ENCODE data around the gene RAET1L. TPM values are rescaled to one million over a fixed set of nuclear protein-coding genes. Genes with fewer than 3 reads are reported as not detected.

The RAET1L gene
- total and polyA plus RNA-seq, 9 of the 15 experiments (the other 6 are each of a cell fraction or from before 2014, with no cell fraction given) = not detected

DNA sequence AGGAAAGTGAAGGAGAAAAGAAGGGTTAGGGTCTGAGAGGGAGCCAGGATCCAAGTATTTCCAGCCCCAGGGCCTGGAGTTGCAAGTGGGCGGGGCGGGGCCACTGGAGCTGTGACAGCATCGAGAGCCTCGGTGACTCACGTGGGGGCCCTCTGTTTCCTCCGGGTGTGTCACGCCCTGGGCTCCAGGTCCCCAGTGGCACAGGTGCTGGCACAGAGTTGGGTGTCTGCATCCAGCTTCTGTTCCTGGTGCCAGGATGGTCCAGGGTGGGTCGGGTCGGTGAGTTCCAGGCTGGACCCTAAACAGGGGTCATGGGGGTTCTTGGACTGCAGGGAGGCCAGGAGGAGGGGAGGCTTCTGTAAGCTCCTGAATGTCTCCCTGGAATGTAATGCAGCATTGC lies 16.7 kb downstream of the RAET1L start (continued):
- TF ChIP-seq, protein P1, sequence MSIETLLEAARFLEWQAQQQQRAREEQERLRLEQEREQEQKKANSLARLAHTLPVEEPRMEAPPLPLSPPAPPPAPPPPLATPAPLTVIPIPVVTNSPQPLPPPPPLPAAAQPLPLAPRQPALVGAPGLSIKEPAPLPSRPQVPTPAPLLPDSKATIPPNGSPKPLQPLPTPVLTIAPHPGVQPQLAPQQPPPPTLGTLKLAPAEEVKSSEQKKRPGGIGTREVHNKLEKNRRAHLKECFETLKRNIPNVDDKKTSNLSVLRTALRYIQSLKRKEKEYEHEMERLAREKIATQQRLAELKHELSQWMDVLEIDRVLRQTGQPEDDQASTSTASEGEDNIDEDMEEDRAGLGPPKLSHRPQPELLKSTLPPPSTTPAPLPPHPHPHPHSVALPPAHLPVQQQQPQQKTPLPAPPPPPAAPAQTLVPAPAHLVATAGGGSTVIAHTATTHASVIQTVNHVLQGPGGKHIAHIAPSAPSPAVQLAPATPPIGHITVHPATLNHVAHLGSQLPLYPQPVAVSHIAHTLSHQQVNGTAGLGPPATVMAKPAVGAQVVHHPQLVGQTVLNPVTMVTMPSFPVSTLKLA (conservative IDR thresholded peaks at IDR 0.05) = 0 out of 4 replicates have a peak, but pooled peaks of 1 of the 2 experiments have one; percentile 27
- TF ChIP-seq FOSL1 (tag; conservative IDR thresholded peaks at IDR 0.05) (peak; percentile 84), L3MBTL2 (IDR thresholded peaks at IDR 0.05) (peak; percentile 33), SRF (CRISPR knock-in tag; IDR thresholded peaks at IDR 0.05) (no peak), ATF7 (IDR thresholded peaks at IDR 0.05) (peak; percentile 34; the same call in 1 of the 2 replicates), DPF2 (IDR thresholded peaks at IDR 0.05) (peak; percentile 43; the same call in 1 of the 2 replicates), CREB1 (IDR thresholded peaks at IDR 0.05) (no peak), CREB1 (CRISPR knock-in tag; IDR thresholded peaks at IDR 0.05) (0 out of 2 replicates have a peak, but pooled peaks have one; percentile 23)

DNA sequence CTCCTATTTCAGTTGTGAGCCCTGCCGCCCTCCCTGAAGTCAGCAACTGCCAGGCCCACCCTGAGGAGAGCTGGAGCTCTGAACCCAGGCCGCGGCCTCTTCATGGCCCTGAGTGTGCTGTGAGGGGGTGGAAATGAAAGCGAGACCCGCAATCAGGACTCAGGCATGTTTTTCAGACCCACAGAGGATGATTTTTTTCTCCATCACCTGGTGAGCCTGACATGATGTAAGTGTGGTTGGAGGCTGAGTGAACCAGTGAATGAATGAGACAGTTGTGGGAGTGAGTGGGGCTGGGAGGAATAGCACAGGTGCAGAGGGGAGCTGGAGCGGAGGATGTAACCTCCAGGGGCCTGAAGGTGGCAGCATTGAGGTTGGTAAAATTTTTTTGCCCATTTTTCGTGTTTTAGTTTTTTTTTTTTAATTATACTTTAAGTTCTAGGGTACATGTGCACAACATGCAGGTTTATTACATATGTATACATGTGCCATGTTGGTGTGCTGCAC lies 18.3 kb downstream of the RAET1L start:
- 45% methylated on average over 7 of the region's 7 CpGs for WGBS (ENCODE audit: insufficient coverage, low coverage, missing lambda C conversion rate)
- no peak overlapping the region for H3K4me3 ChIP-seq
- ATAC-seq (peak; percentile 46), FAIRE-seq (peak; percentile 79), DNase-seq (ENCODE audit: extremely low read depth in 1 of 4, low spot score in 3 of 4) (peak; percentile 50 to 67 (median 58))
- no peak overlapping the region for H3K4me2 ChIP-seq (ENCODE audit: insufficient read depth, low read length)
- no TSS peak for BruUV-seq (replicated peaks)
- intact Hi-C loops (cut with micrococcal nuclease) (loop anchor here (10.0 kb wide), 2 partner anchors 442 to 808 kb away; partner anchors contain the start of gene GINM1), in situ Hi-C loops (cut with MboI) (loop anchor here (5.0 kb wide), 1 partner anchor 70 kb away; no protein-coding TSS in a partner anchor)
- peaks cover 5% of the 10 kb centered on the region for H3K9me1 ChIP-seq (ENCODE audit: control insufficient read depth, insufficient read depth, low read length)
- POLR2A ChIA-PET = interaction anchor here (0.6 kb wide), 1 partner anchor 61 kb away, joined by 3 read pairs; no protein-coding TSS in a partner anchor
- no peak overlapping the region for H2AFZ ChIP-seq (ENCODE audit: low read depth, low read length)
- H3K79me2 ChIP-seq (ENCODE audit: control insufficient read depth, insufficient read depth, low read length) = no peaks in the 10 kb centered on the region
- H3K27me3 ChIP-seq (ENCODE audit: control insufficient read depth in 2 of 2, insufficient read depth in 2 of 2, low read length in 2 of 2) = peaks cover 0 to 11% of the 10 kb centered on the region in 2 experiments; a peak in 4 of 5 replicates
- CTCF ChIA-PET (ENCODE audit: low intra/inter-chr PET ratio) = interaction anchor here (1.7 kb wide), 1 partner anchor 10 kb away, joined by 4 read pairs; no protein-coding TSS in a partner anchor
- peaks cover 10 to 32% of the 10 kb centered on the region in 2 experiments for H3K4me1 ChIP-seq (replicated peaks in 1 of 2; ENCODE audit: control insufficient read depth in 2 of 2, insufficient read depth in 2 of 2, low read length in 2 of 2)
- no peaks in the 10 kb centered on the region for H4K20me1 ChIP-seq (replicated peaks; ENCODE audit: control insufficient read depth, insufficient read depth, low read length)
- no peaks in the 10 kb centered on the region for H3K36me3 ChIP-seq (ENCODE audit: control insufficient read depth, insufficient read depth, low read length)
- no peaks in the 10 kb centered on the region for H3K9me3 ChIP-seq (replicated peaks; ENCODE audit: control insufficient read depth, insufficient read depth, low read depth, low read length)
- H3K9ac ChIP-seq (ENCODE audit: insufficient read depth in 1 of 2, low read depth in 2 of 2, low read length in 2 of 2) = no peak overlapping the region
- no peak overlapping the region for H3K27ac ChIP-seq (ENCODE audit: extremely low read depth, low read depth, low read length)
- TF ChIP-seq SMARCE1 (IDR thresholded peaks at IDR 0.05) = no peak
- TF ChIP-seq, protein P2, sequence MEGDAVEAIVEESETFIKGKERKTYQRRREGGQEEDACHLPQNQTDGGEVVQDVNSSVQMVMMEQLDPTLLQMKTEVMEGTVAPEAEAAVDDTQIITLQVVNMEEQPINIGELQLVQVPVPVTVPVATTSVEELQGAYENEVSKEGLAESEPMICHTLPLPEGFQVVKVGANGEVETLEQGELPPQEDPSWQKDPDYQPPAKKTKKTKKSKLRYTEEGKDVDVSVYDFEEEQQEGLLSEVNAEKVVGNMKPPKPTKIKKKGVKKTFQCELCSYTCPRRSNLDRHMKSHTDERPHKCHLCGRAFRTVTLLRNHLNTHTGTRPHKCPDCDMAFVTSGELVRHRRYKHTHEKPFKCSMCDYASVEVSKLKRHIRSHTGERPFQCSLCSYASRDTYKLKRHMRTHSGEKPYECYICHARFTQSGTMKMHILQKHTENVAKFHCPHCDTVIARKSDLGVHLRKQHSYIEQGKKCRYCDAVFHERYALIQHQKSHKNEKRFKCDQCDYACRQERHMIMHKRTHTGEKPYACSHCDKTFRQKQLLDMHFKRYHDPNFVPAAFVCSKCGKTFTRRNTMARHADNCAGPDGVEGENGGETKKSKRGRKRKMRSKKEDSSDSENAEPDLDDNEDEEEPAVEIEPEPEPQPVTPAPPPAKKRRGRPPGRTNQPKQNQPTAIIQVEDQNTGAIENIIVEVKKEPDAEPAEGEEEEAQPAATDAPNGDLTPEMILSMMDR (IDR thresholded peaks at IDR 0.05 in 2 of 3, conservative IDR thresholded peaks at IDR 0.05 in 1 of 3; ENCODE audit: insufficient read depth in 2 of 3, low read depth in 1 of 3, low read length in 3 of 3) = peak; percentile 41 to 62 (median 60); a peak in 4 of 6 replicates
- TF ChIP-seq, protein P3, sequence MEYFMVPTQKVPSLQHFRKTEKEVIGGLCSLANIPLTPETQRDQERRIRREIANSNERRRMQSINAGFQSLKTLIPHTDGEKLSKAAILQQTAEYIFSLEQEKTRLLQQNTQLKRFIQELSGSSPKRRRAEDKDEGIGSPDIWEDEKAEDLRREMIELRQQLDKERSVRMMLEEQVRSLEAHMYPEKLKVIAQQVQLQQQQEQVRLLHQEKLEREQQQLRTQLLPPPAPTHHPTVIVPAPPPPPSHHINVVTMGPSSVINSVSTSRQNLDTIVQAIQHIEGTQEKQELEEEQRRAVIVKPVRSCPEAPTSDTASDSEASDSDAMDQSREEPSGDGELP (CRISPR knock-in tag; IDR thresholded peaks at IDR 0.05; ENCODE audit: borderline replicate concordance) = no peak
- TF ChIP-seq, protein P4, sequence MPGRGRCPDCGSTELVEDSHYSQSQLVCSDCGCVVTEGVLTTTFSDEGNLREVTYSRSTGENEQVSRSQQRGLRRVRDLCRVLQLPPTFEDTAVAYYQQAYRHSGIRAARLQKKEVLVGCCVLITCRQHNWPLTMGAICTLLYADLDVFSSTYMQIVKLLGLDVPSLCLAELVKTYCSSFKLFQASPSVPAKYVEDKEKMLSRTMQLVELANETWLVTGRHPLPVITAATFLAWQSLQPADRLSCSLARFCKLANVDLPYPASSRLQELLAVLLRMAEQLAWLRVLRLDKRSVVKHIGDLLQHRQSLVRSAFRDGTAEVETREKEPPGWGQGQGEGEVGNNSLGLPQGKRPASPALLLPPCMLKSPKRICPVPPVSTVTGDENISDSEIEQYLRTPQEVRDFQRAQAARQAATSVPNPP (IDR thresholded peaks at IDR 0.05; ENCODE audit: borderline replicate concordance, insufficient read depth, insufficient read length) = no peak
- TF ChIP-seq YBX1 (IDR thresholded peaks at IDR 0.05) = no peak
- TF ChIP-seq ZNF830 (CRISPR knock-in tag; IDR thresholded peaks at IDR 0.05) = no peak
- TF ChIP-seq NCOA2 (IDR thresholded peaks at IDR 0.05; ENCODE audit: partially characterized antibody in 2 of 2) = no peak
- no peak for TF ChIP-seq STAT5B (CRISPR knock-in tag; IDR thresholded peaks at IDR 0.05)

Measured in K562 (cell line).